ENCODE measurements around the gene RGS17.

GRCh38 chr6:153003366-153003690 is 127.8 kb downstream of the RGS17 start:
- no peak for TF ChIP-seq KLF1 (tag by site-specific recombination; IDR thresholded peaks at IDR 0.05)
- TF ChIP-seq TRIM28 (IDR thresholded peaks at IDR 0.05; ENCODE audit: borderline replicate concordance, low read length) = no peak
- TF ChIP-seq, protein P1, sequence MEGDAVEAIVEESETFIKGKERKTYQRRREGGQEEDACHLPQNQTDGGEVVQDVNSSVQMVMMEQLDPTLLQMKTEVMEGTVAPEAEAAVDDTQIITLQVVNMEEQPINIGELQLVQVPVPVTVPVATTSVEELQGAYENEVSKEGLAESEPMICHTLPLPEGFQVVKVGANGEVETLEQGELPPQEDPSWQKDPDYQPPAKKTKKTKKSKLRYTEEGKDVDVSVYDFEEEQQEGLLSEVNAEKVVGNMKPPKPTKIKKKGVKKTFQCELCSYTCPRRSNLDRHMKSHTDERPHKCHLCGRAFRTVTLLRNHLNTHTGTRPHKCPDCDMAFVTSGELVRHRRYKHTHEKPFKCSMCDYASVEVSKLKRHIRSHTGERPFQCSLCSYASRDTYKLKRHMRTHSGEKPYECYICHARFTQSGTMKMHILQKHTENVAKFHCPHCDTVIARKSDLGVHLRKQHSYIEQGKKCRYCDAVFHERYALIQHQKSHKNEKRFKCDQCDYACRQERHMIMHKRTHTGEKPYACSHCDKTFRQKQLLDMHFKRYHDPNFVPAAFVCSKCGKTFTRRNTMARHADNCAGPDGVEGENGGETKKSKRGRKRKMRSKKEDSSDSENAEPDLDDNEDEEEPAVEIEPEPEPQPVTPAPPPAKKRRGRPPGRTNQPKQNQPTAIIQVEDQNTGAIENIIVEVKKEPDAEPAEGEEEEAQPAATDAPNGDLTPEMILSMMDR (tag by site-specific recombination; IDR thresholded peaks at IDR 0.05) = no peak
- no peak for TF ChIP-seq GFI1B (tag by site-specific recombination; IDR thresholded peaks at IDR 0.05)
- TF ChIP-seq ZNF394 (tag by site-specific recombination; IDR thresholded peaks at IDR 0.05; ENCODE audit: borderline replicate concordance) = no peak
- TF ChIP-seq, protein P2, sequence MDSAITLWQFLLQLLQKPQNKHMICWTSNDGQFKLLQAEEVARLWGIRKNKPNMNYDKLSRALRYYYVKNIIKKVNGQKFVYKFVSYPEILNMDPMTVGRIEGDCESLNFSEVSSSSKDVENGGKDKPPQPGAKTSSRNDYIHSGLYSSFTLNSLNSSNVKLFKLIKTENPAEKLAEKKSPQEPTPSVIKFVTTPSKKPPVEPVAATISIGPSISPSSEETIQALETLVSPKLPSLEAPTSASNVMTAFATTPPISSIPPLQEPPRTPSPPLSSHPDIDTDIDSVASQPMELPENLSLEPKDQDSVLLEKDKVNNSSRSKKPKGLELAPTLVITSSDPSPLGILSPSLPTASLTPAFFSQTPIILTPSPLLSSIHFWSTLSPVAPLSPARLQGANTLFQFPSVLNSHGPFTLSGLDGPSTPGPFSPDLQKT (IDR thresholded peaks at IDR 0.05; ENCODE audit: borderline replicate concordance, low read depth, low read length) = no peak
- no peak for TF ChIP-seq ZNF10 (tag by site-specific recombination; IDR thresholded peaks at IDR 0.05)
- no peak for TF ChIP-seq ZNF24 (tag by site-specific recombination; IDR thresholded peaks at IDR 0.05)
- TF ChIP-seq, protein P3, sequence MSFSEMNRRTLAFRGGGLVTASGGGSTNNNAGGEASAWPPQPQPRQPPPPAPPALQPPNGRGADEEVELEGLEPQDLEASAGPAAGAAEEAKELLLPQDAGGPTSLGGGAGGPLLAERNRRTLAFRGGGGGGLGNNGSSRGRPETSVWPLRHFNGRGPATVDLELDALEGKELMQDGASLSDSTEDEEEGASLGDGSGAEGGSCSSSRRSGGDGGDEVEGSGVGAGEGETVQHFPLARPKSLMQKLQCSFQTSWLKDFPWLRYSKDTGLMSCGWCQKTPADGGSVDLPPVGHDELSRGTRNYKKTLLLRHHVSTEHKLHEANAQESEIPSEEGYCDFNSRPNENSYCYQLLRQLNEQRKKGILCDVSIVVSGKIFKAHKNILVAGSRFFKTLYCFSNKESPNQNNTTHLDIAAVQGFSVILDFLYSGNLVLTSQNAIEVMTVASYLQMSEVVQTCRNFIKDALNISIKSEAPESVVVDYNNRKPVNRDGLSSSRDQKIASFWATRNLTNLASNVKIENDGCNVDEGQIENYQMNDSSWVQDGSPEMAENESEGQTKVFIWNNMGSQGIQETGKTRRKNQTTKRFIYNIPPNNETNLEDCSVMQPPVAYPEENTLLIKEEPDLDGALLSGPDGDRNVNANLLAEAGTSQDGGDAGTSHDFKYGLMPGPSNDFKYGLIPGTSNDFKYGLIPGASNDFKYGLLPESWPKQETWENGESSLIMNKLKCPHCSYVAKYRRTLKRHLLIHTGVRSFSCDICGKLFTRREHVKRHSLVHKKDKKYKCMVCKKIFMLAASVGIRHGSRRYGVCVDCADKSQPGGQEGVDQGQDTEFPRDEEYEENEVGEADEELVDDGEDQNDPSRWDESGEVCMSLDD (tag by site-specific recombination; IDR thresholded peaks at IDR 0.05) = no peak
- TF ChIP-seq YY1 (tag by site-specific recombination; IDR thresholded peaks at IDR 0.05) = no peak
- TF ChIP-seq ZNF664 (tag by site-specific recombination; IDR thresholded peaks at IDR 0.05) = no peak
- TF ChIP-seq, protein P4, sequence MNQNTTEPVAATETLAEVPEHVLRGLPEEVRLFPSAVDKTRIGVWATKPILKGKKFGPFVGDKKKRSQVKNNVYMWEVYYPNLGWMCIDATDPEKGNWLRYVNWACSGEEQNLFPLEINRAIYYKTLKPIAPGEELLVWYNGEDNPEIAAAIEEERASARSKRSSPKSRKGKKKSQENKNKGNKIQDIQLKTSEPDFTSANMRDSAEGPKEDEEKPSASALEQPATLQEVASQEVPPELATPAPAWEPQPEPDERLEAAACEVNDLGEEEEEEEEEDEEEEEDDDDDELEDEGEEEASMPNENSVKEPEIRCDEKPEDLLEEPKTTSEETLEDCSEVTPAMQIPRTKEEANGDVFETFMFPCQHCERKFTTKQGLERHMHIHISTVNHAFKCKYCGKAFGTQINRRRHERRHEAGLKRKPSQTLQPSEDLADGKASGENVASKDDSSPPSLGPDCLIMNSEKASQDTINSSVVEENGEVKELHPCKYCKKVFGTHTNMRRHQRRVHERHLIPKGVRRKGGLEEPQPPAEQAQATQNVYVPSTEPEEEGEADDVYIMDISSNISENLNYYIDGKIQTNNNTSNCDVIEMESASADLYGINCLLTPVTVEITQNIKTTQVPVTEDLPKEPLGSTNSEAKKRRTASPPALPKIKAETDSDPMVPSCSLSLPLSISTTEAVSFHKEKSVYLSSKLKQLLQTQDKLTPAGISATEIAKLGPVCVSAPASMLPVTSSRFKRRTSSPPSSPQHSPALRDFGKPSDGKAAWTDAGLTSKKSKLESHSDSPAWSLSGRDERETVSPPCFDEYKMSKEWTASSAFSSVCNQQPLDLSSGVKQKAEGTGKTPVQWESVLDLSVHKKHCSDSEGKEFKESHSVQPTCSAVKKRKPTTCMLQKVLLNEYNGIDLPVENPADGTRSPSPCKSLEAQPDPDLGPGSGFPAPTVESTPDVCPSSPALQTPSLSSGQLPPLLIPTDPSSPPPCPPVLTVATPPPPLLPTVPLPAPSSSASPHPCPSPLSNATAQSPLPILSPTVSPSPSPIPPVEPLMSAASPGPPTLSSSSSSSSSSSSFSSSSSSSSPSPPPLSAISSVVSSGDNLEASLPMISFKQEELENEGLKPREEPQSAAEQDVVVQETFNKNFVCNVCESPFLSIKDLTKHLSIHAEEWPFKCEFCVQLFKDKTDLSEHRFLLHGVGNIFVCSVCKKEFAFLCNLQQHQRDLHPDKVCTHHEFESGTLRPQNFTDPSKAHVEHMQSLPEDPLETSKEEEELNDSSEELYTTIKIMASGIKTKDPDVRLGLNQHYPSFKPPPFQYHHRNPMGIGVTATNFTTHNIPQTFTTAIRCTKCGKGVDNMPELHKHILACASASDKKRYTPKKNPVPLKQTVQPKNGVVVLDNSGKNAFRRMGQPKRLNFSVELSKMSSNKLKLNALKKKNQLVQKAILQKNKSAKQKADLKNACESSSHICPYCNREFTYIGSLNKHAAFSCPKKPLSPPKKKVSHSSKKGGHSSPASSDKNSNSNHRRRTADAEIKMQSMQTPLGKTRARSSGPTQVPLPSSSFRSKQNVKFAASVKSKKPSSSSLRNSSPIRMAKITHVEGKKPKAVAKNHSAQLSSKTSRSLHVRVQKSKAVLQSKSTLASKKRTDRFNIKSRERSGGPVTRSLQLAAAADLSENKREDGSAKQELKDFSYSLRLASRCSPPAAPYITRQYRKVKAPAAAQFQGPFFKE (tag by site-specific recombination; IDR thresholded peaks at IDR 0.05; ENCODE audit: borderline replicate concordance) = no peak
